ENCODE results near the gene CAV3. TPM values are rescaled to one million over a fixed set of nuclear protein-coding genes. Genes with fewer than 3 reads are reported as not detected.
"Not testable (repeated sequence)": the region's sequence is repeated elsewhere in the genome, so short reads cannot be mapped to it uniquely, and the experiment has no call there.

CAV3 gene
- under 1 TPM in 1 of 5 donors, not detected in 4; 0.73 TPM for total RNA-seq
- under 1 TPM in 1 of 3 donors, not detected in 2; 0.08 TPM for polyA plus RNA-seq
- long read RNA-seq, donor 1, partial matches to known transcripts, result 0 of 1 reads
- long read RNA-seq, donor 1, other reads (novel, unspliced or antisense), result 0 of 1 reads
- long read RNA-seq, donor 2, result 0 reads
- long read RNA-seq, donor 3, partial matches to known transcripts, result 0 of 1 reads
- long read RNA-seq, donor 3, other reads (novel, unspliced or antisense), result 0 of 1 reads
- long read RNA-seq, donor 4, result 0 reads
- long read RNA-seq, donor 5, result 0 reads
- long read RNA-seq, donor 6, result 0 reads
- long read RNA-seq, donor 7, result 0 reads
- long read RNA-seq, donor 8, result 0 reads
- long read RNA-seq, donor 9, result 0 reads
- long read RNA-seq, donor 10, result 0 reads

GRCh38 chr3:8733332-8734094, at the start of gene CAV3:
TSS of gene CAV3 (plus strand) at chr3:8733802. CDS start at chr3:8733877, 75 bp downstream.
- H3K27me3 ChIP-seq, result no peaks in the 10 kb centered on the region
- H3K36me3 ChIP-seq, result no peaks in the 10 kb centered on the region
- H3K4me1 ChIP-seq, result no peaks in the 10 kb centered on the region
- no peak for TF ChIP-seq EP300 (IDR thresholded peaks at IDR 0.05)
- TF ChIP-seq POLR2AphosphoS5 (IDR thresholded peaks at IDR 0.05), result no peak
- TF ChIP-seq POLR2A (IDR thresholded peaks at IDR 0.05), result no peak
- peak in 1 of 2 donors; percentile 62 for DNase-seq
- no peak within 1 kb of the TSS for H3K27ac ChIP-seq
- intact Hi-C loops (cut with DNase I; ENCODE audit: low total_unique reads), result no loop called here
- no peak within 1 kb of the TSS for H3K4me3 ChIP-seq
- no peaks in the 10 kb centered on the region for H3K9me3 ChIP-seq
- 72 to 82% (median 76%) methylated on average over 14 to 23 of the region's 23 CpGs for WGBS, 5 donors

- H3K4me1 ChIP-seq; H3K4me3 ChIP-seq; H3K9me3 ChIP-seq; intact Hi-C loops (cut with DNase I; ENCODE audit: low total_unique reads); DNase-seq; H3K27ac ChIP-seq; H3K36me3 ChIP-seq: not testable (repeated sequence)
- WGBS, 5 donors, result 81 to 85% (median 82%) methylated on average over 5 to 6 of the region's 6 CpGs
- peaks cover 0 to 21% (median 0%) of the 10 kb centered on the region in 3 donors for H3K27me3 ChIP-seq
Observed at GRCh38 chr3:8684992-8685391, 48.6 kb upstream of the CAV3 start.

DNA sequence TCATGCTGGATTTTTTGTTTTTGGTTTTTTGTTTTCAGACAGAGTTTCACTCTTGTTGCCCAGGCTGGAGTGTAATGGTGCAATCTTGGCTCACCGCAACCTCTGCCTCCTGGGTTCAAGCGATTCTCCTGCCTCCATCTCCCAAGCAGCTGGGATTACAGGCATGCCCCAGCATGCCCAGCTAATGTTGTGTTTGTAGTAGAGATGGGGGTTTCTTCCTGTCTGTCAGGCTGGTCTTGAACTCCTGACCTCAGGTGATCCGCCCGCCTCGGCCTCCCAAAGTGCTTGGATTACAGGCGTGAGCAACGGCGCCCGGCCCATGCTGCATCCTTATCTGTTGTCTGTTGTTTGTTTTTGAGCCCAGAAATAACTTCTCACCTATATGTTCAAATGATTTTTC, 42.3 kb upstream of the CAV3 start:
- H3K36me3 ChIP-seq; DNase-seq; H3K9me3 ChIP-seq; H3K27ac ChIP-seq; H3K4me1 ChIP-seq; H3K4me3 ChIP-seq; intact Hi-C loops (cut with DNase I; ENCODE audit: low total_unique reads); H3K27me3 ChIP-seq: not testable (repeated sequence)
- WGBS, 5 donors, result 58 to 74% (median 67%) methylated on average over 9 of the region's 9 CpGs

- Histone ChIP-seq H3K4me1 (no peaks in the 10 kb centered on the region), H3K4me3 (no peak overlapping the region), H3K27me3 (no peaks in the 10 kb centered on the region), H3K27ac (no peak overlapping the region), H3K36me3 (no peaks in the 10 kb centered on the region), H3K9me3 (peaks cover 0 to 27% (median 6%) of the 10 kb centered on the region in 4 donors)
- DNase-seq, result no peak
- TF ChIP-seq EP300 (IDR thresholded peaks at IDR 0.05) (no peak), POLR2AphosphoS5 (IDR thresholded peaks at IDR 0.05) (no peak), POLR2A (IDR thresholded peaks at IDR 0.05) (no peak), CTCF (IDR thresholded peaks at IDR 0.05) (no peak)
- 33 to 45% (median 43%) methylated on average over 3 of the region's 3 CpGs for WGBS, 5 donors
- intact Hi-C loops (cut with DNase I; ENCODE audit: low total_unique reads), result no loop called here
Observed at GRCh38 chr3:8702560-8702959, 31.0 kb upstream of the CAV3 start.

- no peak for DNase-seq
- Histone ChIP-seq H3K4me3 (no peak overlapping the region), H3K4me1 (peaks cover 0 to 2% (median 0%) of the 10 kb centered on the region in 4 donors), H3K27me3 (no peaks in the 10 kb centered on the region), H3K27ac (no peak overlapping the region), H3K9me3 (peaks cover 0 to 18% (median 6%) of the 10 kb centered on the region in 4 donors), H3K36me3 (no peaks in the 10 kb centered on the region)
- WGBS, 5 donors, result 68 to 81% (median 77%) methylated on average over 3 of the region's 3 CpGs
- intact Hi-C loops (cut with DNase I; ENCODE audit: low total_unique reads), result no loop called here
- TF ChIP-seq EP300 (IDR thresholded peaks at IDR 0.05), result no peak
- TF ChIP-seq POLR2AphosphoS5 (IDR thresholded peaks at IDR 0.05), result no peak
- TF ChIP-seq CTCF (IDR thresholded peaks at IDR 0.05), result no peak
- no peak for TF ChIP-seq POLR2A (IDR thresholded peaks at IDR 0.05)
Observed at GRCh38 chr3:8705575-8705974, 28.0 kb upstream of the CAV3 start.

Measured in stomach (tissue), 19 donors.